MM.1S (cell line): ENCODE data around the gene LGMN.

Experiments used
- DNase-seq: peaks from one replicate; pipeline ENCODE4 v3.0.0-alpha.2; 2015
- H2AFZ ChIP-seq: fragments of 300-600 bp; sonication (generic); 2 replicates; pipeline ENCODE4 v1.6.0; 2016; ENCODE audit warnings: antibody characterized with exemption, low read length
- H3F3A ChIP-seq: fragments of 300-600 bp; sonication (generic); 2 replicates; pipeline ENCODE4 v1.6.1; 2016; ENCODE audit warnings: mild to moderate bottlenecking, antibody characterized with exemption, low read length, moderate library complexity, mixed read lengths; ENCODE audit not compliant: insufficient read depth
- H3K27ac ChIP-seq: fragments of 300-600 bp; sonication (generic); 2 replicates; pipeline ENCODE4 v1.5.1; 2016; ENCODE audit warnings: mild to moderate bottlenecking, low read length
- H3K27me3 ChIP-seq: fragments of 300-600 bp; sonication (generic); replicated peaks from 2 replicates; pipeline ENCODE4 v1.6.0; 2016; ENCODE audit warnings: low read length; ENCODE audit not compliant: insufficient read depth
- H3K36me3 ChIP-seq: fragments of 300-600 bp; sonication (generic); replicated peaks from 2 replicates; pipeline ENCODE4 v1.6.1; 2016; ENCODE audit warnings: mild to moderate bottlenecking, low read length, mixed read lengths; ENCODE audit not compliant: insufficient read depth
- H3K4me1 ChIP-seq: fragments of 300-600 bp; sonication (generic); 2 replicates; pipeline ENCODE4 v1.6.1; 2016; ENCODE audit warnings: low read length, mixed read lengths
- H3K4me2 ChIP-seq: fragments of 300-600 bp; sonication (generic); 2 replicates; pipeline ENCODE4 v1.6.0; 2016; ENCODE audit warnings: low read depth, low read length
- H3K4me3 ChIP-seq: fragments of 300-600 bp; sonication (generic); 2 replicates; pipeline ENCODE4 v1.5.1; 2016; ENCODE audit warnings: low read length, mixed read lengths
- H3K79me2 ChIP-seq: fragments of 300-600 bp; sonication (generic); 2 replicates; pipeline ENCODE4 v1.6.1; 2016; ENCODE audit warnings: mixed run types, low read length, mixed read lengths
- H3K9ac ChIP-seq: fragments of 300-600 bp; sonication (generic); 2 replicates; pipeline ENCODE4 v1.6.1; 2016; ENCODE audit warnings: low read length, mixed read lengths
- H3K9me2 ChIP-seq: fragments of 300-600 bp; sonication (generic); replicated peaks from 2 replicates; pipeline ENCODE4 v1.6.1; 2016; ENCODE audit warnings: mild to moderate bottlenecking, low read length, mixed read lengths; ENCODE audit not compliant: insufficient read depth
- H3K9me3 ChIP-seq: fragments of 300-600 bp; sonication (generic); replicated peaks from 2 replicates; pipeline ENCODE4 v1.6.1; 2016; ENCODE audit warnings: mild to moderate bottlenecking, low read length, mixed read lengths; ENCODE audit not compliant: insufficient read depth
- H4K20me1 ChIP-seq: fragments of 300-600 bp; sonication (generic); 2 replicates; pipeline ENCODE4 v1.6.1; 2016; ENCODE audit warnings: mild to moderate bottlenecking, low read length, moderate library complexity, mixed read lengths; ENCODE audit not compliant: insufficient read depth
- EZH2 ChIP-seq: fragments of 300-600 bp; sonication (generic); optimal IDR thresholded peaks from 2 replicates; pipeline ENCODE3; 2017; ENCODE audit warnings: low read depth, mild to moderate bottlenecking, antibody characterized with exemption, low read length, mixed read lengths
- EZH2phosphoT487 ChIP-seq: fragments of 300-600 bp; sonication (generic); IDR thresholded peaks from 2 replicates; pipeline ENCODE4 v1.6.1; 2018; ENCODE audit warnings: antibody characterized with exemption, low read length
- TF ChIP-seq, protein P1 (sequence below): fragments of 300-600 bp; sonication (generic); IDR thresholded peaks from 2 replicates; pipeline ENCODE4 v1.5.1; 2016; ENCODE audit warnings: antibody characterized with exemption, low read length, mixed read lengths

Gene LGMN

GRCh38 chr14:92693998-92694795 is 54.2 kb downstream of the LGMN start:
- no peak overlapping the region for H2AFZ ChIP-seq
- H3F3A ChIP-seq = no peaks in the 10 kb centered on the region
- no peaks in the 10 kb centered on the region for H4K20me1 ChIP-seq
- H3K36me3 ChIP-seq = no peaks in the 10 kb centered on the region
- no peak overlapping the region for H3K4me3 ChIP-seq
- no peaks in the 10 kb centered on the region for H3K27me3 ChIP-seq
- no peaks in the 10 kb centered on the region for H3K79me2 ChIP-seq
- no peaks in the 10 kb centered on the region for H3K9me3 ChIP-seq
- H3K9ac ChIP-seq = no peak overlapping the region
- H3K4me2 ChIP-seq = no peak overlapping the region
- H3K9me2 ChIP-seq = no peaks in the 10 kb centered on the region
- no peak overlapping the region for H3K27ac ChIP-seq
- DNase-seq = no peak
- TF ChIP-seq, protein P1, sequence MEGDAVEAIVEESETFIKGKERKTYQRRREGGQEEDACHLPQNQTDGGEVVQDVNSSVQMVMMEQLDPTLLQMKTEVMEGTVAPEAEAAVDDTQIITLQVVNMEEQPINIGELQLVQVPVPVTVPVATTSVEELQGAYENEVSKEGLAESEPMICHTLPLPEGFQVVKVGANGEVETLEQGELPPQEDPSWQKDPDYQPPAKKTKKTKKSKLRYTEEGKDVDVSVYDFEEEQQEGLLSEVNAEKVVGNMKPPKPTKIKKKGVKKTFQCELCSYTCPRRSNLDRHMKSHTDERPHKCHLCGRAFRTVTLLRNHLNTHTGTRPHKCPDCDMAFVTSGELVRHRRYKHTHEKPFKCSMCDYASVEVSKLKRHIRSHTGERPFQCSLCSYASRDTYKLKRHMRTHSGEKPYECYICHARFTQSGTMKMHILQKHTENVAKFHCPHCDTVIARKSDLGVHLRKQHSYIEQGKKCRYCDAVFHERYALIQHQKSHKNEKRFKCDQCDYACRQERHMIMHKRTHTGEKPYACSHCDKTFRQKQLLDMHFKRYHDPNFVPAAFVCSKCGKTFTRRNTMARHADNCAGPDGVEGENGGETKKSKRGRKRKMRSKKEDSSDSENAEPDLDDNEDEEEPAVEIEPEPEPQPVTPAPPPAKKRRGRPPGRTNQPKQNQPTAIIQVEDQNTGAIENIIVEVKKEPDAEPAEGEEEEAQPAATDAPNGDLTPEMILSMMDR = no peak
- TF ChIP-seq EZH2 (no peak), EZH2phosphoT487 (no peak)
- no peaks in the 10 kb centered on the region for H3K4me1 ChIP-seq

- Histone ChIP-seq H3K27ac (no peak overlapping the region), H3K27me3 (no peaks in the 10 kb centered on the region), H3F3A (no peaks in the 10 kb centered on the region), H3K4me3 (no peak overlapping the region), H3K79me2 (no peaks in the 10 kb centered on the region), H3K4me2 (no peak overlapping the region), H2AFZ (no peak overlapping the region), H4K20me1 (no peaks in the 10 kb centered on the region), H3K9me3 (no peaks in the 10 kb centered on the region), H3K36me3 (no peaks in the 10 kb centered on the region), H3K9ac (no peak overlapping the region), H3K4me1 (no peaks in the 10 kb centered on the region), H3K9me2 (no peaks in the 10 kb centered on the region)
- TF ChIP-seq EZH2phosphoT487 (no peak), EZH2 (no peak)
- TF ChIP-seq, protein P1 = no peak
- peak; percentile 16 for DNase-seq
Observed at GRCh38 chr14:92692822-92693226, 55.6 kb downstream of the LGMN start.

DNA sequence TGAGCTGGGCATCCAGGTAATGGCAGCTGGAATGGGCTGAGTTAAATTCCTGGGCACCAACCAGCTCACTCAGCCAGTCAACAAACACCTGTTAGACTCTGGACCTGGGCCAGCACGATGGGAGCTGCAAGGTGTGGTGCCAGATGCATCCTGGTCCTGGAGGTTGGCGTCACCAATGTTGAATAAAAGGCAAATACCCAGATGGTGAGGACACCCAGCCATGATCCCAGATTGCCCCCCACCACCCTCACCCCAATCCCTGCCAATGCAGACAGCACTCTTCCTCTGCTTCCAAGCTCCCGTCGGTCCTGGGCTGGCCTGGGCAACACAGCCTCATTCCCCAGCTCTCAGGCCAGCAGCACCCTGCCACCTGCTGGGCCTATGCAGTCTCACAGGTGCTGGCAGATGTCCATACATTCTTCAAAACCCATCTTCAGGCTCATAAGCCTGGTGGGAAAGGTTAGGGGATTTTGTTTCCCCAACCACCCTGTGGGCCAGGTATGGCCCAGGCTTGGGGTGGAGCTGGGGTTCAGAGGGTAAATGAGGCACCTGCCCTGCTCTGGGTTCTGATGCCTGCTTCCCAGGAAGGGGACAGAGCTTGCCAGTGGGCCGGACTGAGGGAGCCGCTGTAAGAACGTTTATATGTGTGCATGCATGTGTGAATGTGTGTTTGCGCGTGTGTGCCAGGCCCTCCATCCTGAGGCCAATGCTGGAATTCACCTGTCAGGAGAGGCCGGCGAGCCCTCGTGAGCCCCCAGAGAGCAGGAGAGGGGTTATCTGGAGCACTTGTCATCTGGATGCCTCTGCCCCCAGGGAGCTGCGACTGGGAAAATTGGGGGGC is 58.0 kb downstream of the LGMN start:
- no peak for DNase-seq
- Histone ChIP-seq H3K27ac (no peak overlapping the region), H3K27me3 (no peaks in the 10 kb centered on the region)

More for the DNA sequence above, 58.0 kb downstream of the LGMN start:
- H3K9me3 ChIP-seq = no peaks in the 10 kb centered on the region
- H2AFZ ChIP-seq = no peak overlapping the region
- H4K20me1 ChIP-seq = no peaks in the 10 kb centered on the region
- no peak overlapping the region for H3K4me3 ChIP-seq
- no peaks in the 10 kb centered on the region for H3K9me2 ChIP-seq
- H3K4me1 ChIP-seq = no peaks in the 10 kb centered on the region
- no peaks in the 10 kb centered on the region for H3K79me2 ChIP-seq
- H3K4me2 ChIP-seq = no peak overlapping the region
- no peak overlapping the region for H3K9ac ChIP-seq
- no peaks in the 10 kb centered on the region for H3F3A ChIP-seq
- H3K36me3 ChIP-seq = no peaks in the 10 kb centered on the region
- TF ChIP-seq EZH2phosphoT487 (no peak), EZH2 (no peak)
- TF ChIP-seq, protein P1 = peak; percentile 29
